HG03378 (cell line): ENCODE data around the gene CCDC197.

ENCODE experiments used
- ATAC-seq: cut with Tn5 transposase; IDR thresholded peaks from one replicate; pipeline ENCODE4 v1.9.1; 2021; ENCODE audit warnings: mild to moderate bottlenecking, moderate library complexity; ENCODE audit not compliant: unreplicated experiment

The CCDC197 gene

GRCh38 chr14:93960774-93961438 lies 36.2 kb upstream of the CCDC197 start:
- no peak for ATAC-seq

GRCh38 chr14:93961620-93962019 lies 35.5 kb upstream of the CCDC197 start:
- ATAC-seq = no peak

DNA sequence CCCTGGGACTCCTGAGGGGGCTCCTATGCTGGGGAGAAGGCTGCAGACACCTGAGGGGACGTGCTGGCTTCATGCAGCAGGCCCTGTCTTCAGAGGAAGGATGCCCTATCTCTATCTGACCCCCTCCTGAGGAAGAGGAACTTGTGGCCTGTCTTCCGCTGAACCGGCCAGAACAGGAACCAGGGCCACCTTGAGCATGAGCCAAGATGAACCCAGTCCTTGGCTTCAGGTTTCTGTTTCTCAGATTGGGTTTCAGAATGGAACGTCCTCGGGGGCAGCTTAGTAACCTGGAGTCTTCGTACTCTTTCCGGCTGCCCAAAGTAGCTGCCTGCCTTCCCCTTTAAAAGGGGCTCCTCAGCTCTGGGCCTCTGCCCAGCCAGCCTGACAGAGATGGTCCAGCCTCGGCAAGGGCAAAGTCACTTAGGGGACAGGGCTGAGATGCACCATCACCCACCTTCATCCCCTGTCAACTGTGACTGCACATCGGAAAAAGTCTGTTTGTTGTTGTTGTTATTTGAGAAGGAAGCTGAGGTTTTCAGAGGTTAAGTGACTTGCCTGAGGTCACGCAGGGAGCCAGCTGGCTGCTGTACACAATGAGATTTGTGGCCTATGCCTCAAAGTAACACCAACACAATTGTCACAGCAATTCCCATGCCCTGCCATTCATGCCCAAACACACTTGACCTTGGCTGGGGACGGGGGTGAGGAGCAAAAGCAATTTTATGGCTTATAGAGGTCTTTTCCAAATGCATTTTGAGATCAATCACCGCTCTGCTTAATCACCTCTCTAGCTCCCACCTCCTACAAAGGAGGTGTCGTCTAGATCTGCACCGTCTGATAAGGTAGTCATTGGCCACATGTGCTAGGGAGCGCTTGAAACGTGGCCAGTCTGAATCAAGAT lies 34.1 kb upstream of the CCDC197 start:
- peak; percentile 43 for ATAC-seq

DNA sequence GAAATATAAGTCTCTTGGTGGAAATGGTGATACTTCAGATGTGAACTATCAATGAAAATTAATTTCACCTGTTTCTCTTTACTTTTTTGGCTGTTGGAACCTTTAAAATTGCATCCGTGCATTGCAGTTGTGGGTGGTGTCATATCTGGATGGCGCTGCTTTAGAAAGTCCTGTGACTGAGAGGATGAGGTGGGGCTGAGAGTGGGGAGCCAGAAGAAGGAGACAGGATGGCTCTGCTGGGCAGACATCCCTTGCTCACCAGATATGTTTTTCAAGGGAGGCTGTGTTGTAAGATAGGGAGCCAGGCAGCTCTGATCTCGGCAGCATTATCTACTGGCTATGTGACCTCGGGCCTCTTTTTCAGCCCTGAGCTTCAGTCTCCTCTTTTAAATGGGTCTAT lies 33.4 kb upstream of the CCDC197 start:
- ATAC-seq = no peak

GRCh38 chr14:93964281-93964680 lies 32.8 kb upstream of the CCDC197 start:
- no peak for ATAC-seq

GRCh38 chr14:93964820-93965286 lies 32.2 kb upstream of the CCDC197 start:
- ATAC-seq = no peak

GRCh38 chr14:93965287-93965821 lies 31.7 kb upstream of the CCDC197 start:
- ATAC-seq = no peak

DNA sequence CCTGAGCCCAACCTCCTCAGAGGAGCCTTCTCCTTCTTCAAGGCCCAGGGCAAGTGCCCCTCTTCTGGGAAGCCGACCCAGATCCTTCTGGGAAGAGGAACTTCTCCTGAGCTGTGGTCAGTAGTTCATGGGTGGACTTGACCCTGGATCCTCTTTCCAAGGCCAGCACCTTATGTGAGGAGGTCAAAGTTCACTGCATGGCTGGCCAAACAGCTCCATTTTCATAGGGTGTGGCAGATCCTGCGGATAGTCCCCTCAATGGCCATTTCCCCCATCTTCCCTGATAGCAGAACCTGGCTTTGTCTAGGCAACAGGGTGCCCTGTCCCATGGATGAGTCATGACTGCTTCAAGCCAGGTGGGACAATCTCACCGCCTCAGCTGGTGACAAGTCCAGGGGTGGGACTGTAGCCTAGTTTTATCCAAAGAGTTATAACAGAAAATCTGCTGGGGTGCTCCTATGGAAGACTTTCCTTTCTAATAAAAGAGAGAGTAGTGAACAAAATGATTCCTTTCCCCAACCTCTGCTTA lies 31.1 kb upstream of the CCDC197 start:
- no peak for ATAC-seq

GRCh38 chr14:93967637-93968250 lies 29.4 kb upstream of the CCDC197 start:
- ATAC-seq = peak; percentile 46

GRCh38 chr14:93969082-93969828 lies 27.8 kb upstream of the CCDC197 start:
- no peak for ATAC-seq

DNA sequence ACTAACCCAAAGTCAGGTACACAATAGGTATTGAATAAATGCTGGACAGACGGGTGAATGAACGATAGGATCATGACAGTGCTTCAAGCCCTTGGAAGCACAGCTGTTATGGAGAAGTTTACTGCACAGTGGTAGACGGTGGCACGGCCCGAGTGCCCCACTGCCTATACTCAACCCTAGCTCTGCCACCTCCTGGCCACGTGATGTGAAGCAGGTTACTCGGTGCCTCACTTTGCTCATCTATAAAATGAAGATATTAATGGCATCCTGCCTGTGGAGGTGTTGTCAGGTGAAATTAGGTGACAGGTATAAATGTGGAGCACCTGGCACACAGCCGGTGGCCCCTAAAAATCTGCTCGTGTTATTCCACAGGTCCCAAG lies 26.5 kb upstream of the CCDC197 start:
- ATAC-seq = no peak

GRCh38 chr14:93970965-93971634 lies 26.0 kb upstream of the CCDC197 start:
- peak; percentile 28 for ATAC-seq

DNA sequence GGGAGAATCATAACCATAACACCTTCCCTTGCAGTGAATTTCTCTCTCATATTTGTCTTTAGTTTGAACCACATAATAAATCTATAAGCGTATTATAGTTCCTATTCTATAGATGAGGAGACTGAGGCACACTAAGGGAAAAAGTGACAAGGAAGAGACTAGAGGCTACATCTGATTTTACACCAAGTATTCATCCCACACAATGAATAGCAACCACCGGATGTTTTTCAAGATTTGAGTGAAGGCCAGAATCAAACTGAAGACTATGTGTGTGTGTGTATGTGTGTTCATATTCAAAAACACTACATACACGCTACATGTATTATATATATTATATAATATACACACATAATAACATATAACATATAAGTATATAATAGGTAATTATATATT lies 25.5 kb upstream of the CCDC197 start:
- ATAC-seq = no peak

- ATAC-seq = no peak
Measured at GRCh38 chr14:93972618-93973205, 24.4 kb upstream of the CCDC197 start.

DNA sequence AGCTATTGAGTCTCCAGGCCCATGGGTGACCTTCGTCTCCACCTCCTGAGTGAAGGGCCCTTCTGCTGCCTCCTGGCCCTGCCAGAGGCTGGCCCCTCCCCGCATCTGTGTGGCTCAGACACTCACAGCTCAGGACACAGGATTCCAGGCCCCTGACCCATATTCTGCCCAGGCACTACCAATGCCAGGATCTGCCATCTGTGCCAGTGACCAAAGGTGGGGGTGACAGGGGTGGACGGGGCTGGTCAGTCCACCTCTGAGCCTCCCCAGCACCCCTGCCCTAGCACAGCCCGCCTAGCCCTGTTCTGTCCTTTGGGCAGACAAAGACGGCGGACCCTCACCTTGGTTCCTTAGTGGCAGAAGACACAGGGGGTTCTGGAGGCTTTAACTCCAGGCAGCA lies 23.5 kb upstream of the CCDC197 start:
- ATAC-seq = no peak

DNA sequence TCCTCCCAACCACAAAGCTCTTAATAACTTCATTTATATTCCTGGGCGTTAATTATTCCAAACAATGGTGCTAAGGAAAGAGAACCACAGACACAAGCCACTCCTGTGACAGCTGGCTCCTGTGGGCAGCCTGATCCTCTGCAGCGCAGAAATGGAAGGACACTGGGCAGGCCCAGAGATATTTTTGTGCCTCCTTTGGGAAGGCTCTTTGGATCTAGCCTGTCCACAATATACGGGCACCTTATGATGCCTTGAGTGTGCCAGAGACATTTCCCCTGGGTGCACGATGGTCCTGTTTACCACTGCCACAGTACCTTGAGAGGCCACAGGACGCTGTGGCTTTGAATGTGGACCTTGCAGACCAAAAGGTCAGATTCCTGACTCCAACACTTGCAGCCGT lies 22.8 kb upstream of the CCDC197 start:
- ATAC-seq = no peak

DNA sequence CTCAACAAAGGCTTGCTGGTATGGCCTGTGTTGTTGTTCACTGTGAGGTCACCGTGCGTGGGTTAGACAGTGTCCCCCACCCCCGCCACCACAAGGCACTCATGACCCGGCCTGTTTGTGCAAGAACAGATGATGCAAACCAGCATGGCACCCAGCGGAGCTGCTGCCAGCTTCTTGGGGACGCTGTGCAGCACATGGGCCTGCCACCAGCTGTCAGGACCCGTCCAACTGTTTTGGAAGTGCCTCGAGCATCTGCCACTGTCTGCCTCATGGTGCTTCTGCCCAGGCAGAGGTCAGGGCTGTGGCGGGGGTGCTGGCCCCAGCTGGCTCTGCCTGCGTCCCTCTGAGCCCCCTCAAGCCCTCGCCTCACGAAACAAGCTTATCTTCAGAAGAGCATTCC lies 22.3 kb upstream of the CCDC197 start:
- no peak for ATAC-seq

DNA sequence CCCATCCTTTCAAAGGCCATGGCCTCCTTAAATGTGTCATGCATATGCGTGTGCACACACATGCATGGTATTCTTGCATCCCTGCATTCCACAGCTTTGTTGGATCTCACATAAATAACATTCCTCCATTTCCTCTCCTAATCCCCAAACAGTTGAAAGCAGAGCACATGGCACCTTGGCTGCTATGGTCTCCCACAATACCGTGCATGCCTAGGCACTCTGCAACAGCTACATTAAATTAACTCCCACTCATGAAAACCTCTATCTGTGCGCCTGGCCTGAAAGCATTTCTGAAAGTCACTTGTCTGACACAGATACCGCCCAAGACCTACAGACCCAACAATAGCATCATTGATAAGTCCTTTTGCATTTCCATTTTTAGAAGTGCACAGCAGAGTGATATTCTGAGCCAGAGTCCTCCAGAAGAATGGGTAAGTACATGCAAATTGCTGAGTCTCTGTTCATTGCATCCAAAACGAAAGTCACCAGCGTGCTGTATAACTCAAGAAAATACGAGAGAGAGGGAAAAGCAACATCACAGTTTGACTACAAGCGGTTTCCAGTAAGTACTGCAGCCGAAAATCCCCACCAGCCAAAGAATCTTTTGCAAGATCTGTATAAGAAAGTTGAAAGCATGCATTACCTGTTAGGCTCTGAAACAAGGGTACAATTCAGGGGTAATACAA lies 21.2 kb upstream of the CCDC197 start:
- peak; percentile 59 for ATAC-seq

GRCh38 chr14:93976477-93977057 lies 20.5 kb upstream of the CCDC197 start, which contains the start of gene ASB2:
ASB2 (minus strand) TSS chr14:93976570; CDS start chr14:93964539, 12,031 bp downstream.
- peak; percentile 12 for ATAC-seq
